Fibroblast of pulmonary artery (primary cell): ENCODE measurements around the gene ADTRP.
A peak's percentile ranks its signal among the peaks of the same experiment; 100 is the strongest.

Experiments used
- DNase-seq: peaks from one replicate; pipeline ENCODE4 v3.0.0-alpha.2; 2010; ENCODE audit warnings: low read depth
- H3K4me3 ChIP-seq: replicated peaks from 2 replicates; pipeline ENCODE4 v1.5.1; 2011; ENCODE audit warnings: low read depth, mild to moderate bottlenecking, control low read depth, low read length, moderate library complexity
- CTCF ChIP-seq: IDR thresholded peaks from 2 replicates; pipeline ENCODE4 v1.5.1; 2011; ENCODE audit warnings: mild to moderate bottlenecking, control low read depth, low read length, inconsistent platforms; ENCODE audit errors: missing control alignments

ADTRP gene

GRCh38 chr6:11679099-11679498 is 99.5 kb downstream of the ADTRP start:
- no peak for DNase-seq
- H3K4me3 ChIP-seq = no peak overlapping the region
- no peak for TF ChIP-seq CTCF

GRCh38 chr6:11675601-11676000 is 103.0 kb downstream of the ADTRP start:
- TF ChIP-seq CTCF = peak; percentile 40
- H3K4me3 ChIP-seq = no peak overlapping the region
- DNase-seq = peak; percentile 45

GRCh38 chr6:11672669-11673068 is 105.9 kb downstream of the ADTRP start:
- TF ChIP-seq CTCF = no peak

GRCh38 chr6:11672256-11672655 is 106.3 kb downstream of the ADTRP start:
- DNase-seq = no peak
- no peak for TF ChIP-seq CTCF

More at GRCh38 chr6:11672669-11673068, 105.9 kb downstream of the ADTRP start:
- H3K4me3 ChIP-seq = no peak overlapping the region
- no peak for DNase-seq

GRCh38 chr6:11669696-11670095 is 108.9 kb downstream of the ADTRP start:
- no peak overlapping the region for H3K4me3 ChIP-seq
- no peak for TF ChIP-seq CTCF
- no peak for DNase-seq

More at GRCh38 chr6:11672256-11672655, 106.3 kb downstream of the ADTRP start:
- no peak overlapping the region for H3K4me3 ChIP-seq

GRCh38 chr6:11668455-11668854 is 110.1 kb downstream of the ADTRP start:
- no peak overlapping the region for H3K4me3 ChIP-seq
- no peak for TF ChIP-seq CTCF
- DNase-seq = no peak

- TF ChIP-seq CTCF = no peak
- no peak overlapping the region for H3K4me3 ChIP-seq
- no peak for DNase-seq
These were observed 110.7 kb downstream of the ADTRP start for GRCh38 chr6:11667876-11668275.
